GM19193 (cell line): Measurements from ENCODE around the gene TBK1.

ENCODE experiments used
- POLR2A ChIP-seq: IDR thresholded peaks from 4 replicates; pipeline ENCODE4 v1.6.1; 2011; ENCODE audit not compliant: insufficient read depth, insufficient read length; ENCODE audit errors: extremely low read depth

TBK1 gene

GRCh38 chr12:64433915-64434314 lies 18.0 kb upstream of the TBK1 start:
- TF ChIP-seq POLR2A, result no peak

GRCh38 chr12:64440100-64440499 lies 11.8 kb upstream of the TBK1 start:
- no peak for TF ChIP-seq POLR2A

- no peak for TF ChIP-seq POLR2A
Measured at GRCh38 chr12:64445490-64445889, 6.4 kb upstream of the TBK1 start.

GRCh38 chr12:64446295-64446694 lies 5.6 kb upstream of the TBK1 start:
- no peak for TF ChIP-seq POLR2A

GRCh38 chr12:64450057-64450640 lies 1.8 kb upstream of the TBK1 start:
- TF ChIP-seq POLR2A, result no peak

- TF ChIP-seq POLR2A, result no peak
Measured at GRCh38 chr12:64450711-64451486, 1.0 kb upstream of the TBK1 start.

- TF ChIP-seq POLR2A, result no peak
Measured at GRCh38 chr12:64452559-64453329, 824 bp downstream of the TBK1 start.

GRCh38 chr12:64455506-64455905 lies 3.6 kb downstream of the TBK1 start:
- TF ChIP-seq POLR2A, result no peak

- no peak for TF ChIP-seq POLR2A
Measured at GRCh38 chr12:64456119-64456518, 4.2 kb downstream of the TBK1 start.

GRCh38 chr12:64457032-64457431 lies 5.1 kb downstream of the TBK1 start:
- TF ChIP-seq POLR2A, result no peak

GRCh38 chr12:64457466-64457865 lies 5.5 kb downstream of the TBK1 start:
- no peak for TF ChIP-seq POLR2A

- no peak for TF ChIP-seq POLR2A
Measured at GRCh38 chr12:64457923-64458322, 6.0 kb downstream of the TBK1 start.

GRCh38 chr12:64459394-64459891 lies 7.5 kb downstream of the TBK1 start:
- TF ChIP-seq POLR2A, result peak; percentile 16

GRCh38 chr12:64461634-64462414 lies 9.9 kb downstream of the TBK1 start:
- no peak for TF ChIP-seq POLR2A

- no peak for TF ChIP-seq POLR2A
Measured at GRCh38 chr12:64466178-64466577, 14.3 kb downstream of the TBK1 start.
